Measurements from ENCODE around the gene ACYP2.

DNA sequence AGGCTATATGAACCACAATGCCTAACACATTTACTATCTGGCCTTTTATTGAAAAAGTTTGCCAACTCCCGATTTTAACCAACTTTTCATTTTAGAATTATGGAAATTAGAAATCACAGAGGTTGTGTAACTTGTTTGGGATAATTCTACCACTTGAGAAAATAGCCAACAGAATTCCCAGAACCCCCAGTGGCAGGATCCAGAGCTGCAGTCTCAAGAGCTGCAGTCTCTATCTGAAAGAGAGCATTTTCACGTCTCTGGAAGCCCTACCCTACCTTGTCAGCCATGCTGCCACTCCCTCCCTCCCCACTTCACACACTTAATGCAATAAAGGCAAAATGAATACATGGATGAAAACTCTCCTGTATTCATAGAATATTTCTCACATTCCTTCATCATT, 164.0 kb downstream of the ACYP2 start:
- TF ChIP-seq, protein P1, sequence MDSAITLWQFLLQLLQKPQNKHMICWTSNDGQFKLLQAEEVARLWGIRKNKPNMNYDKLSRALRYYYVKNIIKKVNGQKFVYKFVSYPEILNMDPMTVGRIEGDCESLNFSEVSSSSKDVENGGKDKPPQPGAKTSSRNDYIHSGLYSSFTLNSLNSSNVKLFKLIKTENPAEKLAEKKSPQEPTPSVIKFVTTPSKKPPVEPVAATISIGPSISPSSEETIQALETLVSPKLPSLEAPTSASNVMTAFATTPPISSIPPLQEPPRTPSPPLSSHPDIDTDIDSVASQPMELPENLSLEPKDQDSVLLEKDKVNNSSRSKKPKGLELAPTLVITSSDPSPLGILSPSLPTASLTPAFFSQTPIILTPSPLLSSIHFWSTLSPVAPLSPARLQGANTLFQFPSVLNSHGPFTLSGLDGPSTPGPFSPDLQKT (IDR thresholded peaks at IDR 0.05; ENCODE audit: borderline replicate concordance, low read depth, low read length): no peak
- TF ChIP-seq, protein P2, sequence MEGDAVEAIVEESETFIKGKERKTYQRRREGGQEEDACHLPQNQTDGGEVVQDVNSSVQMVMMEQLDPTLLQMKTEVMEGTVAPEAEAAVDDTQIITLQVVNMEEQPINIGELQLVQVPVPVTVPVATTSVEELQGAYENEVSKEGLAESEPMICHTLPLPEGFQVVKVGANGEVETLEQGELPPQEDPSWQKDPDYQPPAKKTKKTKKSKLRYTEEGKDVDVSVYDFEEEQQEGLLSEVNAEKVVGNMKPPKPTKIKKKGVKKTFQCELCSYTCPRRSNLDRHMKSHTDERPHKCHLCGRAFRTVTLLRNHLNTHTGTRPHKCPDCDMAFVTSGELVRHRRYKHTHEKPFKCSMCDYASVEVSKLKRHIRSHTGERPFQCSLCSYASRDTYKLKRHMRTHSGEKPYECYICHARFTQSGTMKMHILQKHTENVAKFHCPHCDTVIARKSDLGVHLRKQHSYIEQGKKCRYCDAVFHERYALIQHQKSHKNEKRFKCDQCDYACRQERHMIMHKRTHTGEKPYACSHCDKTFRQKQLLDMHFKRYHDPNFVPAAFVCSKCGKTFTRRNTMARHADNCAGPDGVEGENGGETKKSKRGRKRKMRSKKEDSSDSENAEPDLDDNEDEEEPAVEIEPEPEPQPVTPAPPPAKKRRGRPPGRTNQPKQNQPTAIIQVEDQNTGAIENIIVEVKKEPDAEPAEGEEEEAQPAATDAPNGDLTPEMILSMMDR (tag by site-specific recombination; IDR thresholded peaks at IDR 0.05): no peak
- TF ChIP-seq ZNF133 (tag by site-specific recombination; IDR thresholded peaks at IDR 0.05) (no peak), SP2 (tag by site-specific recombination; IDR thresholded peaks at IDR 0.05) (no peak)

All from HEK293 (cell line).